GM06990 (cell line): ENCODE results near the gene PLK4.

Source experiments
- DNase-seq: peaks from one replicate; pipeline ENCODE4 v3.0.0-alpha.2; 2011; ENCODE audit not compliant: insufficient read length; ENCODE audit errors: extremely low read depth
- H3K27me3 ChIP-seq: replicated peaks from 2 replicates; pipeline ENCODE4 v1.6.0; 2011; ENCODE audit warnings: low read length; ENCODE audit not compliant: control insufficient read depth, insufficient read depth
- H3K36me3 ChIP-seq: 2 replicates; pipeline ENCODE4 v1.5.1; 2011; ENCODE audit warnings: low read length; ENCODE audit not compliant: control insufficient read depth, insufficient read depth
- H3K4me3 ChIP-seq: replicated peaks from 2 replicates; pipeline ENCODE4 v1.5.1; 2011; ENCODE audit warnings: low read depth, mild to moderate bottlenecking, control low read depth, low read length
- CTCF ChIP-seq: IDR thresholded peaks from 2 replicates; pipeline ENCODE4 v1.5.1; 2011; ENCODE audit warnings: low read length, control low read depth, mild to moderate bottlenecking, inconsistent platforms; ENCODE audit not compliant: insufficient read depth, poor library complexity, severe bottlenecking

The PLK4 gene

GRCh38 chr4:127857641-127858040, 23.1 kb upstream of the PLK4 start:
- no peaks in the 10 kb centered on the region for H3K36me3 ChIP-seq
- no peaks in the 10 kb centered on the region for H3K27me3 ChIP-seq
- no peak for TF ChIP-seq CTCF
- H3K4me3 ChIP-seq = no peak overlapping the region
- DNase-seq = no peak

- no peak for TF ChIP-seq CTCF
- Histone ChIP-seq H3K27me3 (no peaks in the 10 kb centered on the region), H3K36me3 (no peaks in the 10 kb centered on the region), H3K4me3 (no peak overlapping the region)
- DNase-seq = no peak
Observed at GRCh38 chr4:127868196-127868595, 12.5 kb upstream of the PLK4 start.

- DNase-seq = no peak
- no peaks in the 10 kb centered on the region for H3K27me3 ChIP-seq
- no peaks in the 10 kb centered on the region for H3K36me3 ChIP-seq
- no peak overlapping the region for H3K4me3 ChIP-seq
- no peak for TF ChIP-seq CTCF
Observed at GRCh38 chr4:127870281-127870680, 10.4 kb upstream of the PLK4 start.

GRCh38 chr4:127870688-127871087, 10.0 kb upstream of the PLK4 start:
- Histone ChIP-seq H3K36me3 (no peaks in the 10 kb centered on the region), H3K4me3 (no peak overlapping the region), H3K27me3 (no peaks in the 10 kb centered on the region)
- no peak for TF ChIP-seq CTCF
- no peak for DNase-seq

- TF ChIP-seq CTCF = no peak
- no peak for DNase-seq
- no peak overlapping the region for H3K4me3 ChIP-seq
- H3K27me3 ChIP-seq = no peaks in the 10 kb centered on the region
- no peaks in the 10 kb centered on the region for H3K36me3 ChIP-seq
Observed at GRCh38 chr4:127875791-127876190, 4.9 kb upstream of the PLK4 start.

GRCh38 chr4:127881563-127881864, 821 bp downstream of the PLK4 start:
- H3K27me3 ChIP-seq = no peaks in the 10 kb centered on the region
- no peaks in the 10 kb centered on the region; the same call in 1 of the 2 replicates for H3K36me3 ChIP-seq
- peak overlapping the region; percentile 93 for H3K4me3 ChIP-seq
- no peak for TF ChIP-seq CTCF
- DNase-seq = no peak
